NCI-H82 treated with DMSO at 0.1 percent for 48 hours (cell line): ENCODE data around the gene NPAS2.

Experiments used
- DNase-seq: peaks from one replicate; lab custom pipeline; 2025; ENCODE audit not compliant: unreplicated experiment; lab: John Stamatoyannopoulos, UW

NPAS2 gene

GRCh38 chr2:100819370-100820272 is at the start of gene NPAS2:
TSS of gene NPAS2 (plus strand) at chr2:100820139. CDS start at chr2:100904755, 84,616 bp downstream.
- DNase-seq: no peak

- no peak for DNase-seq
These were observed 48.8 kb upstream of the NPAS2 start for GRCh38 chr2:100771125-100771524.

GRCh38 chr2:100773538-100773937 is 46.4 kb upstream of the NPAS2 start:
- no peak for DNase-seq

GRCh38 chr2:100776445-100776844 is 43.5 kb upstream of the NPAS2 start:
- no peak for DNase-seq

- DNase-seq: no peak
These were observed 41.1 kb upstream of the NPAS2 start for GRCh38 chr2:100778637-100779450.

GRCh38 chr2:100779908-100780202 is 40.1 kb upstream of the NPAS2 start:
- DNase-seq: no peak

- DNase-seq: no peak
These were observed 39.5 kb upstream of the NPAS2 start for GRCh38 chr2:100780203-100781008.

GRCh38 chr2:100781009-100781325 is 39.0 kb upstream of the NPAS2 start:
- no peak for DNase-seq

- DNase-seq: no peak
These were observed 38.2 kb upstream of the NPAS2 start for GRCh38 chr2:100781523-100782379.

GRCh38 chr2:100782380-100782878 is 37.5 kb upstream of the NPAS2 start:
- no peak for DNase-seq

GRCh38 chr2:100783987-100784386 is 36.0 kb upstream of the NPAS2 start:
- DNase-seq: no peak

- no peak for DNase-seq
These were observed 35.3 kb upstream of the NPAS2 start for GRCh38 chr2:100784681-100785080.

GRCh38 chr2:100785626-100786296 is 34.2 kb upstream of the NPAS2 start:
- no peak for DNase-seq

- no peak for DNase-seq
These were observed 33.7 kb upstream of the NPAS2 start for GRCh38 chr2:100786297-100786658.

- DNase-seq: no peak
These were observed 33.0 kb upstream of the NPAS2 start for GRCh38 chr2:100786985-100787384.

GRCh38 chr2:100789361-100789760 is 30.6 kb upstream of the NPAS2 start:
- DNase-seq: no peak

- no peak for DNase-seq
These were observed 28.5 kb upstream of the NPAS2 start for GRCh38 chr2:100791294-100791935.

- DNase-seq: no peak
These were observed 28.0 kb upstream of the NPAS2 start for GRCh38 chr2:100791936-100792308.

GRCh38 chr2:100793220-100793619 is 26.7 kb upstream of the NPAS2 start:
- DNase-seq: no peak
